AG10803 (cell line): ENCODE measurements around the gene RTL3.

ENCODE experiments used
- DNase-seq: peaks from one replicate; pipeline ENCODE4 v3.0.0; 2010; ENCODE audit warnings: low read depth
- H3K4me3 ChIP-seq: 2 replicates; pipeline ENCODE4 v1.5.1; 2011; ENCODE audit warnings: mild to moderate bottlenecking, low read length, control low read depth
- TF ChIP-seq, protein P1 (sequence below): conservative IDR thresholded peaks from 2 replicates; pipeline ENCODE4 v1.5.1; 2011; ENCODE audit warnings: mild to moderate bottlenecking, low read length, control low read depth, inconsistent platforms

The RTL3 gene

DNA sequence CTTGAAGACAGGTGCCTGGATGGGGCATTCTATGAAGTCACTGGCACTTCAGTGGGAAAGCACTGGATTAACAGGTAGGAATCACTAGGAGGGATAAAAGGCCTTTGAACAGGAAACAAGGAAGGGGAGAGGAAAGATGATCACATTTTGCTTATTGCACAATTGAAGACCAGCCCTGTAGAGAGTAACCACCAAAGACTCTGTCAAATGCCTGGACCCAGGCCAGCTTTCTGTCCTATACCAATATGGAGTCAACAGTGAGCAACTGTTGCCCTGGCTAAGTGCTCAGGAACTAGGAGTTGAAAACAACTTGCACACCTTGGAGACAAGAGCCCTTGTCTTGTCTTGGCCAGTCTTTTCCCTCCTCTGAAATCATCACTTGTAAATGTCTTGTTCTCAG is 14.1 kb upstream of the RTL3 start:
- no peak overlapping the region for H3K4me3 ChIP-seq
- no peak for DNase-seq
- TF ChIP-seq, protein P1, sequence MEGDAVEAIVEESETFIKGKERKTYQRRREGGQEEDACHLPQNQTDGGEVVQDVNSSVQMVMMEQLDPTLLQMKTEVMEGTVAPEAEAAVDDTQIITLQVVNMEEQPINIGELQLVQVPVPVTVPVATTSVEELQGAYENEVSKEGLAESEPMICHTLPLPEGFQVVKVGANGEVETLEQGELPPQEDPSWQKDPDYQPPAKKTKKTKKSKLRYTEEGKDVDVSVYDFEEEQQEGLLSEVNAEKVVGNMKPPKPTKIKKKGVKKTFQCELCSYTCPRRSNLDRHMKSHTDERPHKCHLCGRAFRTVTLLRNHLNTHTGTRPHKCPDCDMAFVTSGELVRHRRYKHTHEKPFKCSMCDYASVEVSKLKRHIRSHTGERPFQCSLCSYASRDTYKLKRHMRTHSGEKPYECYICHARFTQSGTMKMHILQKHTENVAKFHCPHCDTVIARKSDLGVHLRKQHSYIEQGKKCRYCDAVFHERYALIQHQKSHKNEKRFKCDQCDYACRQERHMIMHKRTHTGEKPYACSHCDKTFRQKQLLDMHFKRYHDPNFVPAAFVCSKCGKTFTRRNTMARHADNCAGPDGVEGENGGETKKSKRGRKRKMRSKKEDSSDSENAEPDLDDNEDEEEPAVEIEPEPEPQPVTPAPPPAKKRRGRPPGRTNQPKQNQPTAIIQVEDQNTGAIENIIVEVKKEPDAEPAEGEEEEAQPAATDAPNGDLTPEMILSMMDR: no peak

DNA sequence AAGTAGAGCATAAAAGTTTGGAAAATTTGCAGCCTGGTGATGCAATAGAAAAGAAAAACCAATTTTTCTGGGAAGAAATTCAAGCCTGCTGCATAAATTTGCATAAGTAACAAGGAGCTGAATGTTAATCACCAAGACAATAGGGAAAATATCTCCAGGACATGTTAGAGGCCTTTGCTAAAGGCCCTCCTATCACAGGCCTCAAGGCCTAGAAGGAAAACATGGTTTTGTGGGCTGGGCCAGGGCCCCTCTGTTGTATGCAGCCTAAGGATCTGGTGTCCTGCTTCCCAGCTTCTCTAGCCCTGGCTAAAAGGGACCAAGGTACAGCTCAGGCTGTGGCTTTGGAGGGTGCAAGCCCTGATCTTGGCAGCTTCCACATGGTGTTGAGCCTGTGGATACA is 6.2 kb upstream of the RTL3 start:
- TF ChIP-seq, protein P1: no peak
- no peak overlapping the region for H3K4me3 ChIP-seq
- peak; percentile 34 for DNase-seq

- TF ChIP-seq, protein P1: no peak
- H3K4me3 ChIP-seq: no peak overlapping the region
- DNase-seq: no peak
These were observed 2.7 kb upstream of the RTL3 start for GRCh38 chrX:78661836-78662235.

DNA sequence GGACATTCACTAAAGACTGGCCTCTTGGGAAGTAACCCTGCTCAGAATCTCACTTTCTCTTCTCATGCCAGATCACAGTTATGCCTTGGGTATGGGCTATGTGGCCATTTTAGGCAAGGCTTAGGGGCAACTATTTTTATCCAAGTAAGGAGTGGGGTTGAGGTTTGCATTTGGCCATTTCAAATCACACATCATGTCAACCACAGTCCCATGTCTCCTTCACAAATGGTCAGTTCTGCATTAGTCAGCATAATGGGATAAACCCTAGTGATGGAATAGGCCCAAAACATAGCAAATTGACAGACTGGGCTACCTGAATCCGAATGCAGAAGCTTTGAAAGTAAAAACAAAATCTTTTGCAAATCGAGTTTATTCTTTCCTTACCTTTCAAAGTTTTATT is 827 bp upstream of the RTL3 start:
- no peak for DNase-seq
- no peak overlapping the region for H3K4me3 ChIP-seq
- TF ChIP-seq, protein P1: no peak

DNA sequence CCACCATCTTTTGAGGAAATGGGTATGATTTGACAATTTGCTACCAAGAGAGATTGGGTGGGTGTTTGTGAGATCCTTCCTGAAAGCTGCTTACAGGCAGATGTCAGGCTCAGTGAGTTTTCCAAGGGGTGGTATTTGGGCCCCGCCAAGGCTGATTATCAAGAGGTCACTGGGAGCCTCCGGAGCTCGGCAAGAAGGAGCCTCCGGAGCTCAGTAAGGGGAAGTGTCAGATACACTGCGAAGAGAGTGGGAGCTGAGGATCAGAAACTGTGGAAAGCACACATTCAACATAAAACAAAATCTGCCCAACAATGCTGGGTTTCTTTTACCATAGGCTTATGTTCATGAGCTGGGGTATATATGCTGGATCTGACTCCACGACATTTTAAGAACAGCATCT is 714 bp downstream of the RTL3 start:
- no peak for DNase-seq
- TF ChIP-seq, protein P1: no peak

DNA sequence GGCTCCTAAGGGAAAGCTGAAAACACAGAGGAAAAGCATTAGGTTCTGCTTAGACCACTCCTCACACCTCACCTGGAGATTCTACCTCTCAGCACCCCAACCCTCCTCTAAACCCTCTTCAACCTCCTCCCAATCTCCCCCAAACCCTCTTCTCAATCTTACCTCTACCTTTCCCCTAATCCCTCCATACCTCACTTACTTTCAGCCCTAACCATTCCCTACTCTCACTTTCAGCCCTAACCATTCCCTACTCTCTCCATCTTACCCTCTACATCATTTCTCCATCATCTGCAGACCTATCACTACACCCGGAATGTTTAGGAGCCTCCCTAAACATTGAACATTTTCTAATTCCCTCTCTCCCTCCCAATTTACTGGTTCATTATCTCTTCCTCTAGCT is 3.5 kb downstream of the RTL3 start:
- TF ChIP-seq, protein P1: no peak
- no peak overlapping the region for H3K4me3 ChIP-seq
- no peak for DNase-seq

More for the DNA sequence above, 714 bp downstream of the RTL3 start:
- H3K4me3 ChIP-seq: no peak overlapping the region

DNA sequence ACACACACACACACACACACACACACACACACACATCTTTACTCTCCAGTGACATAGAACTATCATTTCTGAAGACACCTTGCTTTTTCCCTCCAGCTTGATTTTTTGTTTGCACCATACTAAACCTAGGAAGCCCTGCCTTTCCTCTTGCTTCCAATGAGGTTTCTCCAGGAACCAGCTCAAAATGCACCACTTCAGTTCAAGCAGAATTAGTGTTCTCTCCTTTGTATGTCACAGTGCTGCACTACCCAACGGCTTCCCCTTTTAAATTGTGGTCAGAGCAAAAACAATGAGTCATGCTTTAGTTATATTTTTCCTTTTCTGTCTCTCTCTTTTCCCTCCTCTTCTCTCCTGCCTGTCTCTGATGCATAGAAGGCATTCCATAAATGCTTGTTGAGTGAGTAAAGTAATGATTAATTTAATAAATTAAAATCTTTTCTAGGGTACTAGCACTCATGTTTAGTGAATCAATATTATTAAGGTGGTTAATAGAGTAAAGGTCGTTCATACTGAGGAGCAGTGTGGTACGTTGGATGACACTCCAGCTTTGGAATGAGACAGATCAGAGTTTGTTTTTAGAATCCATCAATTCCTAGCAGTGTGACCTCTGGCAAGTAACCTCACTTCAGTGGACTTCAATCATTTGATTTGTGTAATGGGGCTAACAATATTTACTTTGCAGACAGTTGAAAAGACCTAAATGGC is 5.9 kb downstream of the RTL3 start:
- TF ChIP-seq, protein P1: no peak
- H3K4me3 ChIP-seq: no peak overlapping the region
- peak; percentile 80 for DNase-seq
